Measurements from ENCODE around the gene DNAH14.

- TF ChIP-seq EP300 (IDR thresholded peaks at IDR 0.05) (no peak), POLR2A (IDR thresholded peaks at IDR 0.05) (no peak)
Measured at GRCh38 chr1:225435076-225435475, 505.6 kb downstream of the DNAH14 start.
